B cell (primary cell): ENCODE data around the gene RNF111. TPM values are rescaled to one million over a fixed set of nuclear protein-coding genes. Genes with fewer than 3 reads are reported as not detected.

ENCODE experiments used
- ATAC-seq: fragments of 200-7000 bp; cut with Tn5 transposase; one replicate; pipeline ENCODE4 v1.10.0; 2021; ENCODE audit warnings: low read depth, mild to moderate bottlenecking, moderate number of reproducible peaks, moderate library complexity
- CTCF ChIA-PET: fragments of 350-600 bp; sonication (Branson Sonifier 250); formaldehyde crosslinking; loops from one replicate; lab custom pipeline; 2021; ENCODE audit warnings: antibody characterized with exemption, inconsistent platforms; lab: Charles Lee
- POLR2A ChIA-PET: fragments of 350-600 bp; sonication (Branson Sonifier 250); formaldehyde crosslinking; loops from one replicate; lab custom pipeline; 2021; ENCODE audit warnings: antibody characterized with exemption; lab: Charles Lee
- DNase-seq: peaks from one replicate; pipeline ENCODE4 v3.0.0; 2013
- H2AFZ ChIP-seq: 2 replicates; pipeline ENCODE4 v1.6.1; 2012; ENCODE audit warnings: mild to moderate bottlenecking, low read depth, low read length; ENCODE audit not compliant: insufficient read depth, poor library complexity, severe bottlenecking
- H3K27ac ChIP-seq, 2 donors: 1 replicate in 1 of 2; 2 replicates in 1 of 2; pipeline ENCODE4 v1.5.1; 2012 to 2013; ENCODE audit warnings: low read length in 2 of 2, mild to moderate bottlenecking in 2 of 2, moderate library complexity in 1 of 2
- H3K27me3 ChIP-seq, 4 experiments: fragments of 200-600 bp in 1 of 4; sonication (generic) in 1 of 4; replicated peaks in 1 of 4; 1 replicate in 2 of 4; 2 replicates in 2 of 4; pipeline versions ENCODE4 v1.6.1 to v1.7.0; 2013 to 2016; ENCODE audit warnings: low read length in 3 of 4, mild to moderate bottlenecking in 2 of 4, mixed read lengths in 1 of 4, moderate library complexity in 1 of 4; ENCODE audit not compliant: insufficient read depth in 4 of 4, control insufficient read depth in 3 of 4; ENCODE audit errors: control extremely low read depth in 1 of 4
- H3K36me3 ChIP-seq, 2 experiments: replicated peaks in 1 of 2; 1 replicate in 1 of 2; 2 replicates in 1 of 2; pipeline versions ENCODE4 v1.6.1 to v1.7.1; 2013; ENCODE audit warnings: low read length in 1 of 2; ENCODE audit not compliant: insufficient read depth in 2 of 2, control insufficient read depth in 1 of 2; ENCODE audit errors: control extremely low read depth in 1 of 2, extremely low read depth in 1 of 2
- H3K4me1 ChIP-seq, 2 donors: fragments of 200-600 bp in 1 of 2; sonication (generic) in 1 of 2; 1 replicate in 1 of 2; 2 replicates in 1 of 2; pipeline versions ENCODE4 v1.5.1 to v1.6.1; 2013 to 2017; ENCODE audit warnings: low read length in 2 of 2; ENCODE audit not compliant: control insufficient read depth in 2 of 2, insufficient read depth in 2 of 2
- H3K4me2 ChIP-seq: replicated peaks from 2 replicates; pipeline ENCODE3; 2012; ENCODE audit warnings: mild to moderate bottlenecking, low read depth, low read length; ENCODE audit not compliant: poor library complexity, severe bottlenecking
- H3K4me3 ChIP-seq, 5 experiments: fragments of 200-600 bp in 1 of 5; sonication (generic) in 1 of 5; 1 replicate in 3 of 5; 2 replicates in 2 of 5; pipeline versions ENCODE4 v1.5.1 to v1.7.0; 2011 to 2016; ENCODE audit warnings: low read length in 4 of 5, mild to moderate bottlenecking in 4 of 5, low read depth in 2 of 5, control low read depth in 1 of 5, moderate library complexity in 1 of 5; ENCODE audit not compliant: insufficient read depth in 1 of 5; ENCODE audit errors: control extremely low read depth in 1 of 5, extremely low read depth in 1 of 5
- H3K79me2 ChIP-seq: fragments of 200-600 bp; sonication (generic); one replicate; pipeline ENCODE4 v1.6.0; 2016; ENCODE audit warnings: low read length; ENCODE audit not compliant: control insufficient read depth, insufficient read depth
- H3K9ac ChIP-seq: fragments of 200-600 bp; sonication (generic); 2 replicates; pipeline ENCODE4 v1.6.1; 2017; ENCODE audit warnings: mild to moderate bottlenecking, low read length, moderate library complexity
- H3K9me3 ChIP-seq, 3 donors: one replicate each; pipeline versions ENCODE4 v1.6.1 to v1.7.1; 2013; ENCODE audit warnings: low read length in 2 of 3; ENCODE audit not compliant: control insufficient read depth in 2 of 3, insufficient read depth in 1 of 3; ENCODE audit errors: control extremely low read depth in 1 of 3
- H4K20me1 ChIP-seq: 2 replicates; pipeline ENCODE4 v1.6.0; 2012; ENCODE audit warnings: mild to moderate bottlenecking, low read length; ENCODE audit not compliant: insufficient read depth, control insufficient read depth, poor library complexity, severe bottlenecking
- H3K27ac Mint-ChIP-seq: one replicate; pipeline ENCODE4 v1.8.0; 2021; ENCODE audit warnings: mixed read lengths
- H3K27me3 Mint-ChIP-seq: one replicate; pipeline ENCODE4 v1.8.0; 2021; ENCODE audit warnings: mixed read lengths
- H3K4me1 Mint-ChIP-seq: one replicate; pipeline ENCODE4 v1.8.0; 2021; ENCODE audit warnings: mixed read lengths
- H3K4me3 Mint-ChIP-seq: one replicate; pipeline ENCODE4 v1.8.0; 2021; ENCODE audit warnings: mixed read lengths
- H3K9me3 Mint-ChIP-seq: one replicate; pipeline ENCODE4 v1.8.0; 2022; ENCODE audit warnings: mixed read lengths; ENCODE audit not compliant: insufficient read depth
- EZH2 ChIP-seq: IDR thresholded peaks from 2 replicates; pipeline ENCODE4 v1.6.1; 2012; ENCODE audit warnings: borderline replicate concordance, low read depth, mild to moderate bottlenecking, moderate library complexity, low read length; ENCODE audit not compliant: insufficient read depth, poor library complexity, severe bottlenecking
- WGBS: methylation state at CpG from one replicate; pipeline ENCODE4 v1.1.5; 2013; ENCODE audit warnings: missing lambda C conversion rate; ENCODE audit not compliant: insufficient coverage; 5-methylcytosine and 5-hydroxymethylcytosine counted together
- intact Hi-C: fragments of 100-400 bp; cut with micrococcal nuclease; formaldehyde crosslinking; loops from one replicate; pipeline ENCODE4 v1.10.0; 2022
- polyA plus RNA-seq: library from polyadenylated mRNA; depleted of rRNA; stranded (reverse); fragments of >200 nt; gene quantifications from 2 replicates; pipeline ENCODE4 v1.2.3, GENCODE V29; 2012
- total RNA-seq, 2 donors: library from RNA; stranded (reverse); fragments of 120-200 nt in 1 of 2; gene quantifications; 1 replicate in 1 of 2; 2 replicates in 1 of 2; pipeline versions ENCODE4 v1.2.3 to v1.2.4, GENCODE V29; 2013 to 2022
- TF ChIP-seq, protein P1 (sequence below): fragments of 200-600 bp; IDR thresholded peaks from one replicate; pipeline ENCODE4 v1.8.0; 2022; ENCODE audit warnings: antibody characterized with exemption, mild to moderate bottlenecking

The RNF111 gene
- total and polyA plus RNA-seq, 2 donors (not counting 1 experiment from before 2014, with no cell fraction given) = 24.9 to 72.3 TPM

- H3K4me2 ChIP-seq = peak overlapping the region; percentile 74
- under 1% methylated on average over 29 of the region's 36 CpGs for WGBS
- no peaks in the 10 kb centered on the region for H3K27me3 ChIP-seq
- peak overlapping the region; percentile 73 for H3K9ac ChIP-seq
- H3K9me3 Mint-ChIP-seq = no peaks in the 10 kb centered on the region
- peaks cover 64% of the 10 kb centered on the region for H3K79me2 ChIP-seq
- peaks cover 18% of the 10 kb centered on the region for H4K20me1 ChIP-seq
- H2AFZ ChIP-seq = peak overlapping the region; percentile 85
- peaks cover 41% of the 10 kb centered on the region for H3K4me1 Mint-ChIP-seq
- TF ChIP-seq EZH2 = no peak
- TF ChIP-seq, protein P1, sequence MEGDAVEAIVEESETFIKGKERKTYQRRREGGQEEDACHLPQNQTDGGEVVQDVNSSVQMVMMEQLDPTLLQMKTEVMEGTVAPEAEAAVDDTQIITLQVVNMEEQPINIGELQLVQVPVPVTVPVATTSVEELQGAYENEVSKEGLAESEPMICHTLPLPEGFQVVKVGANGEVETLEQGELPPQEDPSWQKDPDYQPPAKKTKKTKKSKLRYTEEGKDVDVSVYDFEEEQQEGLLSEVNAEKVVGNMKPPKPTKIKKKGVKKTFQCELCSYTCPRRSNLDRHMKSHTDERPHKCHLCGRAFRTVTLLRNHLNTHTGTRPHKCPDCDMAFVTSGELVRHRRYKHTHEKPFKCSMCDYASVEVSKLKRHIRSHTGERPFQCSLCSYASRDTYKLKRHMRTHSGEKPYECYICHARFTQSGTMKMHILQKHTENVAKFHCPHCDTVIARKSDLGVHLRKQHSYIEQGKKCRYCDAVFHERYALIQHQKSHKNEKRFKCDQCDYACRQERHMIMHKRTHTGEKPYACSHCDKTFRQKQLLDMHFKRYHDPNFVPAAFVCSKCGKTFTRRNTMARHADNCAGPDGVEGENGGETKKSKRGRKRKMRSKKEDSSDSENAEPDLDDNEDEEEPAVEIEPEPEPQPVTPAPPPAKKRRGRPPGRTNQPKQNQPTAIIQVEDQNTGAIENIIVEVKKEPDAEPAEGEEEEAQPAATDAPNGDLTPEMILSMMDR = no peak
- intact Hi-C loops = loop anchor here (2.0 to 10.0 kb wide), 3 partner anchors 13 to 1409 kb away; partner anchors contain the start of genes ANXA2 and CCNB2
- peak overlapping the region; percentile 92 for H3K27ac Mint-ChIP-seq
- ChIA-PET CTCF (interaction anchor here (0.5 to 1.6 kb wide), 3 partner anchors 9 to 228 kb away, joined by 3 to 5 read pairs (median 3); no protein-coding TSS in a partner anchor), POLR2A (interaction anchor here (0.6 kb wide), 1 partner anchor 23 kb away, joined by 7 read pairs; no protein-coding TSS in a partner anchor)
- no peaks in the 10 kb centered on the region for H3K9me3 ChIP-seq
- no peaks in the 10 kb centered on the region for H3K27me3 Mint-ChIP-seq
- no peak for DNase-seq
- peak overlapping the region; percentile 76 to 100 (median 88) for H3K4me3 ChIP-seq
- H3K4me3 Mint-ChIP-seq = peak overlapping the region; percentile 88
- H3K36me3 ChIP-seq = peaks cover 4 to 18% of the 10 kb centered on the region in 2 experiments
- H3K27ac ChIP-seq = peak overlapping the region; percentile 71 to 77
- ATAC-seq = peak; percentile 68
- peaks cover 12 to 16% of the 10 kb centered on the region in 2 donors for H3K4me1 ChIP-seq
Measured at GRCh38 chr15:58988006-58988785, 733 bp downstream of the RNF111 start.

GRCh38 chr15:58992181-58992580 is 4.7 kb downstream of the RNF111 start:
- DNase-seq (no peak), ATAC-seq (no peak)
- Mint-ChIP-seq H3K4me3 (no peak overlapping the region), H3K4me1 (peaks cover 45% of the 10 kb centered on the region), H3K27me3 (no peaks in the 10 kb centered on the region), H3K27ac (no peak overlapping the region), H3K9me3 (no peaks in the 10 kb centered on the region)
- Histone ChIP-seq H3K4me1 (peaks cover 7 to 11% of the 10 kb centered on the region in 2 donors), H3K4me3 (no peak overlapping the region), H3K79me2 (peaks cover 98% of the 10 kb centered on the region), H4K20me1 (peaks cover 24% of the 10 kb centered on the region), H3K36me3 (peaks cover 5 to 29% of the 10 kb centered on the region in 2 experiments), H3K27ac (no peak overlapping the region), H3K27me3 (no peaks in the 10 kb centered on the region), H3K4me2 (no peak overlapping the region), H3K9ac (no peak overlapping the region), H2AFZ (no peak overlapping the region), H3K9me3 (no peaks in the 10 kb centered on the region)
- no peak for TF ChIP-seq EZH2
- TF ChIP-seq, protein P1 = no peak
- CTCF ChIA-PET = no interaction called here
- intact Hi-C loops = no loop called here
- 98% methylated on average over 8 of the region's 10 CpGs for WGBS
- POLR2A ChIA-PET = no interaction called here
